GM19395 (cell line): ENCODE data around the gene TFIP11.

ENCODE experiments used
- ATAC-seq: cut with Tn5 transposase; IDR thresholded peaks from one replicate; pipeline ENCODE4 v1.9.1; 2021; ENCODE audit warnings: mild to moderate bottlenecking, moderate library complexity; ENCODE audit not compliant: unreplicated experiment

TFIP11 gene

GRCh38 chr22:26450453-26451185, 61.7 kb downstream of the TFIP11 start:
- ATAC-seq = no peak

- ATAC-seq = no peak
These were observed 63.3 kb downstream of the TFIP11 start for GRCh38 chr22:26448941-26449340.

DNA sequence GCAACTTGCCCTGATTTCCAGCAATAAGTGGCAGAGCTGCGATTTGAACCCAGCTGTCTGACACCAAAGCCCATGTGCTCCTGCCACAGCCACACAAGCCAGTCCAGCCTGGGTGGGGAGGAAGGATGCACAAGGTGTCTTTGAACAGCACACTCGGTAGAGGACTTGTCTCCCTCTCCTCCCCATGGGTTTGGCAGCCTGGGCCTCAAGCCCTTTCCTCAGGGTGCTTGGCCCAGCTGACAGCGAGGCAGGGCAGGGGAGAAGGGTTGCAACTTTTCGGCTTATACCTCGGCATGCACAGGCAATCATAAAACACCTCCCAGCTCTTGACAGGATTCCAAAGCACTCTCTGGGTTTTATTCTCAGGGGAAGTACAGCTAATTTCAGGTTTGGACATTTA, 63.9 kb downstream of the TFIP11 start:
- no peak for ATAC-seq

- no peak for ATAC-seq
These were observed 64.5 kb downstream of the TFIP11 start for GRCh38 chr22:26447584-26448329.

- ATAC-seq = no peak
These were observed 65.3 kb downstream of the TFIP11 start for GRCh38 chr22:26446808-26447515.

- ATAC-seq = no peak
These were observed 66.5 kb downstream of the TFIP11 start for GRCh38 chr22:26445577-26446275.

DNA sequence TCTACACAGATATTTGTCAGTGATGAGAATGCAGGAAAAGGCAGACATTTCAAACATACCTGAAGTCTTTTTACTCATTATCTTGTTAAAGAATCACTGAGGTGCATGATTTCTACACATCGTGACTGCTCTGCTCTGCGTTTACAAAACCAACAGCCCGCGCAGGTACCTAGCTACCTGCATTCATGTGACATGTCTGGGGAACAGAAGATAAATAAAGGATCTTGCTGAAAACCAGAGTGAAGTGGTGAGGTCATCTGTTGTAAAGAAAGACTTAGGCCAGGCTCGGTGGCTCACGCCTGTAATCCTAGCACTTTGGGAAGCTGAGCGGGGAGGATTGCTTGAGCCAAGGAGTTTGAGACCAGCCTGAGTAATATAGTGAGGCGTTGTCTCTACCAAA, 67.5 kb downstream of the TFIP11 start:
- ATAC-seq = no peak

DNA sequence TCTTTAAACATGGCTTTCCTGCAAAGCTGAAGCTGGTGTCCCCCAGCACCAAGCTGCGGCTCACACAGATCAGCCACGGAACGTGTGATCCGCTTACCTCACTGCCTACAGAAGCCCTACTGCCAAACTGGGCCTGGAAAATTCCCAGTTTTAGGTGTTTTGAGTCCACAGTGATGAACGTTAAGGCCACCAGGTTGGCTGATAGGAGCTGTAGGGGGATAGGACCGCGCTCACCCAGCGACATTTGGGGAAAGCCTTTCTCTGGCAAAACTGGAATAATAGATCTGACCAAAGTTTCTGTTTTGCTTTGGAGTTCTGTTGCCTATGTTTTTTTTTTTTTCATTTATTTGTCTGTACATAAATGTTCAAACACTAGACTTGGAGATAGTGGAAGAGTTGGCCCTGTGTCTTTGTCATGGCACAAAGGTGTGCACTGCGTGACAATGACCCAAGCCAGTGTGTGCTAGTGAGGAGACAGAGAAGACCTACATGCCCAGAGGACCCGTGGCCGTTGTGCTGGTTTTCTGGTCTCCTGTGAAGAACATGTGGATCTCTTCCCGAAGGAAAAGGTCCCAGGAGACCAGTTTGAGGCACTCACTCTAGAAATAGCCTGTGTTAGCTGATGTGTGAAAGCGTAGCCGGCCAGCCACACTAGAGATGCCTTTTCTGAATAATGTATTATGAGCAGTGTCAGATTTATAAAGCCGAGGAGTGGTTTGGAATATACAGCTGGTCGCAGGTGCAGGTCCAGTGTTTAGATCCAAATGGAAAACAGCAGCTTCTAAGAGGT, 68.2 kb downstream of the TFIP11 start:
- no peak for ATAC-seq

DNA sequence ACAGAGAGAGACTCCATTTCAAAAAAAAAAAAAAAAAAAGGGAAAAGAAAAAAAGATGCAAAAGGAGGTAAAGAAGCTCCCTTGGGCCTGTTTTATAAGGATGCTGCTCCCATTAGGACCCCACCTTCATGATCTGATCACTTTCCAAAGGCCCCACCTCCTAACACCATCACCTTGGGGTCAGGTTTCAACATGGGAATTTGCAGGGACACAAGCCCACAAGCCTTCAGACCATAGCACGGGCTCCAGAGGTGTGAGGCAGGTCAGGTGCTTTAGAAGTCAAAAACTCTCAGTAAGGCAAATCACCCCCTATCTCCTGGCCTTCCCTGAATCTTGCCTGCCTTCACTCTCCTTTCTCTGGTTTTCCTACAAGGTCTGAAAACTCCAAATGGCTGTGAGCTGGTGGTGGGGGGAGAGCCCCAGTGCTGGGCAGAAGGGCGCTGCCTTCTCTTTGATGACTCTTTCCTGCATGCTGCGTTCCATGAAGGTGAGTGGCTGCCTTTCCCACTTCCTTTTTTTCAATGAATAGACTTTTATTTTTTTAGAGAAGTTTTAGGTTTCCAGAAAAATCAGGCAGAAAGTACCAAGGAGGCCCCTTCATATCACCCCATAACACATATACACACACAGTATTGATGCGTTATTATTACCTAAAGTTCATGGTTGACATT, 70.1 kb downstream of the TFIP11 start:
- no peak for ATAC-seq
